Measurements from ENCODE around the gene PROX1.

PROX1 gene

GRCh38 chr1:213987927-213988506 lies at the start of gene PROX1:
TSS of gene PROX1 (plus strand) at chr1:213987973. CDS start at chr1:213996536, 8,563 bp downstream.
- FAIRE-seq (no peak), DNase-seq (ENCODE audit: low spot score) (no peak)

- FAIRE-seq = no peak
- no peak for DNase-seq (ENCODE audit: low spot score)
Observed at GRCh38 chr1:213938776-213939175, 49.0 kb upstream of the PROX1 start.

GRCh38 chr1:213939888-213940287 lies 47.9 kb upstream of the PROX1 start:
- no peak for FAIRE-seq

GRCh38 chr1:213940947-213941346 lies 46.8 kb upstream of the PROX1 start:
- DNase-seq (ENCODE audit: low spot score) (no peak), FAIRE-seq (no peak)

More at GRCh38 chr1:213939888-213940287, 47.9 kb upstream of the PROX1 start:
- DNase-seq (ENCODE audit: low spot score) = no peak

GRCh38 chr1:213942061-213942460 lies 45.7 kb upstream of the PROX1 start:
- DNase-seq (ENCODE audit: low spot score) (no peak), FAIRE-seq (no peak)

- no peak for FAIRE-seq
- no peak for DNase-seq (ENCODE audit: low spot score)
Observed at GRCh38 chr1:213947200-213947801, 40.5 kb upstream of the PROX1 start.

- FAIRE-seq = no peak
- DNase-seq (ENCODE audit: low spot score) = no peak
Observed at GRCh38 chr1:213951876-213952275, 35.9 kb upstream of the PROX1 start.

- no peak for DNase-seq (ENCODE audit: low spot score)
- no peak for FAIRE-seq
Observed at GRCh38 chr1:213953806-213954205, 34.0 kb upstream of the PROX1 start.

- FAIRE-seq = no peak
- no peak for DNase-seq (ENCODE audit: low spot score)
Observed at GRCh38 chr1:213956295-213956770, 31.4 kb upstream of the PROX1 start.

GRCh38 chr1:213958346-213958745 lies 29.4 kb upstream of the PROX1 start:
- FAIRE-seq = no peak
- no peak for DNase-seq (ENCODE audit: low spot score)

GRCh38 chr1:213960963-213961362 lies 26.8 kb upstream of the PROX1 start:
- FAIRE-seq = no peak
- no peak for DNase-seq (ENCODE audit: low spot score)

- FAIRE-seq (no peak), DNase-seq (ENCODE audit: low spot score) (no peak)
Observed at GRCh38 chr1:213962508-213962907, 25.3 kb upstream of the PROX1 start.

GRCh38 chr1:213966122-213966521 lies 21.7 kb upstream of the PROX1 start:
- no peak for FAIRE-seq
- no peak for DNase-seq (ENCODE audit: low spot score)

- FAIRE-seq = no peak
- DNase-seq (ENCODE audit: low spot score) = no peak
Observed at GRCh38 chr1:213968146-213968825, 19.5 kb upstream of the PROX1 start.

GRCh38 chr1:213969958-213970555 lies 17.7 kb upstream of the PROX1 start:
- no peak for FAIRE-seq
- DNase-seq (ENCODE audit: low spot score) = no peak

- no peak for DNase-seq (ENCODE audit: low spot score)
- no peak for FAIRE-seq
Observed at GRCh38 chr1:213972141-213972540, 15.6 kb upstream of the PROX1 start.

GRCh38 chr1:213973129-213973528 lies 14.6 kb upstream of the PROX1 start:
- FAIRE-seq = no peak

GRCh38 chr1:213976665-213977485 lies 10.9 kb upstream of the PROX1 start:
- no peak for DNase-seq (ENCODE audit: low spot score)
- no peak for FAIRE-seq

More at GRCh38 chr1:213973129-213973528, 14.6 kb upstream of the PROX1 start:
- no peak for DNase-seq (ENCODE audit: low spot score)

- no peak for FAIRE-seq
Observed at GRCh38 chr1:213977486-213977842, 10.3 kb upstream of the PROX1 start.

GRCh38 chr1:213977909-213978308 lies 9.9 kb upstream of the PROX1 start:
- DNase-seq (ENCODE audit: low spot score) (no peak), FAIRE-seq (no peak)

More at GRCh38 chr1:213977486-213977842, 10.3 kb upstream of the PROX1 start:
- no peak for DNase-seq (ENCODE audit: low spot score)

All from RCC 7860 (cell line).